GM12864 (cell line): ENCODE measurements around the gene PHAX.
A peak's percentile ranks its signal among the peaks of the same experiment; 100 is the strongest.
"Not testable (repeated sequence)": the region's sequence is repeated elsewhere in the genome, so short reads cannot be mapped to it uniquely, and the experiment has no call there.

ENCODE experiments used
- DNase-seq: peaks from one replicate; pipeline ENCODE4 v3.0.0-alpha.2; 2011; ENCODE audit warnings: low read depth
- H3K4me3 ChIP-seq: 2 replicates; pipeline ENCODE4 v1.5.1; 2011; ENCODE audit warnings: mild to moderate bottlenecking, low read depth, low read length, control low read depth
- TF ChIP-seq, protein P1 (sequence below): IDR thresholded peaks from 2 replicates; pipeline ENCODE4 v1.5.1; 2011; ENCODE audit warnings: low read depth, mild to moderate bottlenecking, moderate library complexity, low read length, control low read depth, inconsistent platforms; ENCODE audit errors: missing control alignments

Gene PHAX

GRCh38 chr5:126605525-126605924 lies 4.8 kb downstream of the PHAX start:
- no peak overlapping the region for H3K4me3 ChIP-seq
- TF ChIP-seq, protein P1, sequence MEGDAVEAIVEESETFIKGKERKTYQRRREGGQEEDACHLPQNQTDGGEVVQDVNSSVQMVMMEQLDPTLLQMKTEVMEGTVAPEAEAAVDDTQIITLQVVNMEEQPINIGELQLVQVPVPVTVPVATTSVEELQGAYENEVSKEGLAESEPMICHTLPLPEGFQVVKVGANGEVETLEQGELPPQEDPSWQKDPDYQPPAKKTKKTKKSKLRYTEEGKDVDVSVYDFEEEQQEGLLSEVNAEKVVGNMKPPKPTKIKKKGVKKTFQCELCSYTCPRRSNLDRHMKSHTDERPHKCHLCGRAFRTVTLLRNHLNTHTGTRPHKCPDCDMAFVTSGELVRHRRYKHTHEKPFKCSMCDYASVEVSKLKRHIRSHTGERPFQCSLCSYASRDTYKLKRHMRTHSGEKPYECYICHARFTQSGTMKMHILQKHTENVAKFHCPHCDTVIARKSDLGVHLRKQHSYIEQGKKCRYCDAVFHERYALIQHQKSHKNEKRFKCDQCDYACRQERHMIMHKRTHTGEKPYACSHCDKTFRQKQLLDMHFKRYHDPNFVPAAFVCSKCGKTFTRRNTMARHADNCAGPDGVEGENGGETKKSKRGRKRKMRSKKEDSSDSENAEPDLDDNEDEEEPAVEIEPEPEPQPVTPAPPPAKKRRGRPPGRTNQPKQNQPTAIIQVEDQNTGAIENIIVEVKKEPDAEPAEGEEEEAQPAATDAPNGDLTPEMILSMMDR: no peak
- DNase-seq: no peak

DNA sequence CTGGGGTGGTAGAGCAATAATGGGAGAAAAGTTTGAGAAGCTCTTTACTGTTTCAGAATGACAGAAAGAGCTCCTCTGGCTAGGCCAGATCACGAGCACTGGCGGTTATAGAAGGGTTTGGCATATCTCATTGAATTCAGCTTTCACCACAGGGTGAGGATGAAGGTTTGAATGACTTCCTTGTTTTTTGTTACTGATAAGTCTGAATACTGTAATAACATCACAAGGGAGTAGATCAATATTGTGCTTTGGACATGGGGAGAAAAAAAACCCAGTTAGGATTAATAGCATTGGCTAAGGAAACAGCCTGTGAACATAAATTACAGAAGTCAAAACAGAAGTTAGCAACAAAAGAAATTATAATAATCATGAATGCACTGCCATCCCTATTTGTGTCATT lies 9.4 kb downstream of the PHAX start:
- TF ChIP-seq, protein P1: no peak
- DNase-seq: no peak
- H3K4me3 ChIP-seq: no peak overlapping the region

DNA sequence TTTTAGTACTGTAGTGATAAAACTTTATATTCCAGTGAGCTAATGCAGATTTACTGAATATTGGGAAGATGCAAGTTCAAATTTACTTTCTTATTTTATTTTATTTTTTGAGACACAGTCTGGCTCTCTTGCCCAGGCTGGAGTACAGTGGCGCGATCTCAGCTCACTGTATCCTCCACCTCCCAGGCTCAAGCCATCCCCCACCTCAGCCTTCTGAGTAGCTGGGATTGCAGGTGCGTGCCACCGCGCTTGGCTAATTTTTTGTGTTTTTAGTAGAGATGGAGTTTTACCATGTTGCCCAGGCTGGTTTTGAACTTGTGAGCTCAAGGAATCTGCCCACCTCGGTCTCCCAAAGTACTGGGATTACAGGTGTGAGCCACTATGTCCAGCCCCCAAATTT lies 9.9 kb downstream of the PHAX start:
- H3K4me3 ChIP-seq: no peak overlapping the region
- TF ChIP-seq, protein P1: no peak
- no peak for DNase-seq

DNA sequence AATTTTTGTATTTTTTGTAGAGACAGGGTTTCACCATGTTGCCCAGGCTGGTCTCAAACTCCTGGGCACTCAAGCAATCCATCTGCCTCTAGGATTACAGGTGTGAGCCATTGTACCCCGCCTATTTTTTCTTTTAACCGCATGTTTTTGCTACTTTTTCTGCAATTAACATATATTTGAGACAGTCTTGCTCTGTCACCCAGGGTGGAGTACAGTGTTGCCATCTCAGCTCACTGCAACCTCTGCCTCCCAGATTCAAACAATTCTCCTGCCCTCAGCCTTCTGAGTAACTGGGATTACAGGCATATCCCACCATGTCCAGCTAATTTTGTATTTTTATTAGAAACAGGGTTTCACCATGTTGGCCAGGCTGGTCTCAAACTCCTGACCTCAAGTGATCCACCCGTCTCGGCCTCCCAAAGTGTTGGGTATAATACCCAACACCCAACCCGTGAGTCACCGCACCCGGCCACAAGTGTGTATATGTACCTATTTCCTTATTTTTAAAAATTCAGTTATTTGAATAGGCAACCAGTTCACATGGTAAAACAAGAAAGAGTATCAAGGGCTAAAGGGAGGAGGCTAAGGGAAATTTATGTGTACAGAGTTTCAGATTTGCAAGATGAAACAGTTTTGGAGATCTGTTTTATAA lies 13.3 kb downstream of the PHAX start:
- no peak overlapping the region for H3K4me3 ChIP-seq
- no peak for DNase-seq
- TF ChIP-seq, protein P1: no peak

DNA sequence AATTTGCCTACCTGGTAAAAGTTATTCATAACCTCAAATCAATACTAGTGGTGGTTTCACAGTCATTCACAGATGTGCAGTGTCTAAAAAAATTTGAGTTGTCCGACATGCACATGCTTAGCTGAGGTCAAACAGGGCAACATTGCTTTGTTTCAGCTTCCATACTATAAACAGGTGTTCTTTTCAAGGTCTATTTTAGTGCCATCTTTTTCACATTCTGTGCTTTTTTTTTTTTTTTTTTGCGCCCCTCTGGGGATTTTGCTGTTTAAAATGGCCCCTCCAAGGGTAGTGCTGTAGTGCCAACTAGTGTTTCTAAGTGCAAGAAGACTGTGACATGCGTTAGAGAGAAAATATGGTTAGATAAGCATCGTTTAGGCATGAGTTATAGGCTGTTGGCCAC lies 14.5 kb downstream of the PHAX start:
- DNase-seq: peak; percentile 78
- H3K4me3 ChIP-seq: no peak overlapping the region
- TF ChIP-seq, protein P1: peak; percentile 41

- not testable (repeated sequence) for H3K4me3 ChIP-seq, DNase-seq
Measured at GRCh38 chr5:126617603-126618002, 16.9 kb downstream of the PHAX start.

GRCh38 chr5:126619781-126620180 lies 19.0 kb downstream of the PHAX start:
- no peak overlapping the region for H3K4me3 ChIP-seq
- no peak for DNase-seq
- TF ChIP-seq, protein P1: no peak

- TF ChIP-seq, protein P1: no peak
- no peak for DNase-seq
- H3K4me3 ChIP-seq: no peak overlapping the region
Measured at GRCh38 chr5:126624534-126624933, 23.8 kb downstream of the PHAX start.
